GM06990 (cell line): ENCODE results near the gene ATP10A.

Experiments
- DNase-seq: peaks from one replicate; pipeline ENCODE4 v3.0.0-alpha.2; 2011; ENCODE audit not compliant: insufficient read length; ENCODE audit errors: extremely low read depth
- H3K27me3 ChIP-seq: replicated peaks from 2 replicates; pipeline ENCODE4 v1.6.0; 2011; ENCODE audit warnings: low read length; ENCODE audit not compliant: control insufficient read depth, insufficient read depth
- H3K36me3 ChIP-seq: 2 replicates; pipeline ENCODE4 v1.5.1; 2011; ENCODE audit warnings: low read length; ENCODE audit not compliant: control insufficient read depth, insufficient read depth
- H3K4me3 ChIP-seq: replicated peaks from 2 replicates; pipeline ENCODE4 v1.5.1; 2011; ENCODE audit warnings: low read depth, mild to moderate bottlenecking, control low read depth, low read length
- TF ChIP-seq, protein P1 (sequence below): IDR thresholded peaks from 2 replicates; pipeline ENCODE4 v1.5.1; 2011; ENCODE audit warnings: low read length, control low read depth, mild to moderate bottlenecking, inconsistent platforms; ENCODE audit not compliant: insufficient read depth, poor library complexity, severe bottlenecking

ATP10A gene

DNA sequence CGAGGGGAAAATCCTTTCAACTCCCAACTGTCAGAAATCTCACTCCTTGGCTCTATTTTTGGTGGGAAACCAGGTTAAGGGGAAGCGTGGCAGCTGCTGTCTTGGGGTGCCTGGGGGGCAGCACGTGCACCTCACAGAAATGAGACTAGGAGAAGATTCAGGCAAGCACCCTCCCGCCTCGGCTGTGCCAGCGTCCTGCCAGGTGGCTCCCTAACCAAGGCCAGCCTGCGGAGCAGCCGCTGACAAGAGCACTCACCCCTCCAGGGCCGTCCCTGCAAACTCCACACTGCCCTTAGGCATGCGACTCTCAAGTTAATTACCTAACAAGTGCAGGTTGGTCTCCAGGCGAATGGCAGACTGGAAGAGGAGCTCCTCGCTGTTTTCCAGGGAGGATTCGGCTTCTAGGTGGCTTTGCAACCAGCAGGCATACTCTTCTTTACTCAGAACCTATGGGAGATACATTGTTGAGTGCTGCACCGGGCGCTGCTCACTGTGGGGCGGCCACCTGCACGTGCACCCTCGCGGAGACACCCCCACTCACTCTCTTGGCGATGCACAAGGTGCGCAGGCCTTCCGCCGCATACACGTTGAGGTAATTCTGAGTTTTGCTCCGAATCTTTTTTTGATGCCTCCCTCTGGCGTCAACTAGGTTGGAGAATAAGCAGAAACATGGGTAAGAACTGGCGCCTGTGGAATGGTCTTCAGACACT is 155.3 kb downstream of the ATP10A start:
- no peak for DNase-seq

GRCh38 chr15:25706176-25706955 is 156.8 kb downstream of the ATP10A start:
- TF ChIP-seq, protein P1, sequence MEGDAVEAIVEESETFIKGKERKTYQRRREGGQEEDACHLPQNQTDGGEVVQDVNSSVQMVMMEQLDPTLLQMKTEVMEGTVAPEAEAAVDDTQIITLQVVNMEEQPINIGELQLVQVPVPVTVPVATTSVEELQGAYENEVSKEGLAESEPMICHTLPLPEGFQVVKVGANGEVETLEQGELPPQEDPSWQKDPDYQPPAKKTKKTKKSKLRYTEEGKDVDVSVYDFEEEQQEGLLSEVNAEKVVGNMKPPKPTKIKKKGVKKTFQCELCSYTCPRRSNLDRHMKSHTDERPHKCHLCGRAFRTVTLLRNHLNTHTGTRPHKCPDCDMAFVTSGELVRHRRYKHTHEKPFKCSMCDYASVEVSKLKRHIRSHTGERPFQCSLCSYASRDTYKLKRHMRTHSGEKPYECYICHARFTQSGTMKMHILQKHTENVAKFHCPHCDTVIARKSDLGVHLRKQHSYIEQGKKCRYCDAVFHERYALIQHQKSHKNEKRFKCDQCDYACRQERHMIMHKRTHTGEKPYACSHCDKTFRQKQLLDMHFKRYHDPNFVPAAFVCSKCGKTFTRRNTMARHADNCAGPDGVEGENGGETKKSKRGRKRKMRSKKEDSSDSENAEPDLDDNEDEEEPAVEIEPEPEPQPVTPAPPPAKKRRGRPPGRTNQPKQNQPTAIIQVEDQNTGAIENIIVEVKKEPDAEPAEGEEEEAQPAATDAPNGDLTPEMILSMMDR, result no peak
- no peak for DNase-seq
- no peaks in the 10 kb centered on the region for H3K27me3 ChIP-seq
- no peak overlapping the region for H3K4me3 ChIP-seq
- H3K36me3 ChIP-seq, result no peaks in the 10 kb centered on the region

More for the DNA sequence above, 155.3 kb downstream of the ATP10A start:
- H3K4me3 ChIP-seq, result no peak overlapping the region
- TF ChIP-seq, protein P1, result no peak
- H3K36me3 ChIP-seq, result no peaks in the 10 kb centered on the region
- H3K27me3 ChIP-seq, result no peaks in the 10 kb centered on the region

DNA sequence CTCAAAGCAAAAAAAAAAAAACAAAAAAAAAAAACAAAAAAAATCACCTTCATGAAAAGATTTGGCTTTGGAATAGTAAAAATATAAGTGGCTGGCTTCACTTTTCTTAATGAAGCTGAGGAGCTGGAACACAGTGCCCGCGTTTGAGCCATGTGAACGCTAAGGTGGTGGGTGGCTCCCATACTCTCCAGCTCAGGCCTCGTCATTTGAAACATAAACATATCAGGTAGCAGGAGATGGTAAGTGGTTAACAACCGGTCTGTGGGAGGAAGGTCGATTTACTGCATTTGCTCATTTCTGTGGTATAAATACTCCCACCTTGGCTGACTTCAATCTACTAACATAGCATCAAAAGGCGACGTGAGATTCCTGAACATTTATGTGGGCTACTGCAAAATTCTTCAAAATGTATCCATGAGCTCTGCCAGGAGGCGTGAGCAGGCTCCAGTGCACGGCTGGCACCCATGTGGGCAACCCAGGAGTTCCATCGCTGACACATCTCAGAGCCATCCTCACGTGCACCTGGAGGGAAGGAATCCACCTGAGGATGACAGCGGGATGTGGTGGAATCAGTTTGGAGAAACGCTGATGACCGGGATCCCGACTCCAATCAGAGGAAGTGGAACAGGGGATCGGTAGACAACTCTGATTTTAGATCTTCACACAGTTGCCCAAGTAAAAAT is 157.6 kb downstream of the ATP10A start:
- no peaks in the 10 kb centered on the region for H3K27me3 ChIP-seq
- H3K4me3 ChIP-seq, result no peak overlapping the region
- H3K36me3 ChIP-seq, result no peaks in the 10 kb centered on the region
- TF ChIP-seq, protein P1, result no peak
- no peak for DNase-seq

- DNase-seq, result no peak
- no peak overlapping the region for H3K4me3 ChIP-seq
- H3K36me3 ChIP-seq, result no peaks in the 10 kb centered on the region
- TF ChIP-seq, protein P1, result no peak
- H3K27me3 ChIP-seq, result no peaks in the 10 kb centered on the region
These were observed 159.4 kb downstream of the ATP10A start for GRCh38 chr15:25703726-25704125.

- DNase-seq, result no peak
- no peaks in the 10 kb centered on the region for H3K27me3 ChIP-seq
- H3K36me3 ChIP-seq, result no peaks in the 10 kb centered on the region
- no peak overlapping the region for H3K4me3 ChIP-seq
- TF ChIP-seq, protein P1, result no peak
These were observed 161.2 kb downstream of the ATP10A start for GRCh38 chr15:25701721-25702465.
